Prostate gland (tissue), 2 donors: ENCODE measurements around the gene MPPED2. TPM values are rescaled to one million over a fixed set of nuclear protein-coding genes. Genes with fewer than 3 reads are reported as not detected.

Source experiments
- DNase-seq: peaks from one replicate; pipeline ENCODE4 v3.0.0-alpha.2; 2019; ENCODE audit warnings: low spot score
- H3K27ac ChIP-seq, 2 donors: fragments of 200-600 bp; sonication (generic); 2 replicates each; pipeline ENCODE4 v1.5.1; 2017 to 2019
- H3K27me3 ChIP-seq: fragments of 200-600 bp; sonication (generic); replicated peaks from 2 replicates; pipeline ENCODE4 v1.5.1; 2019; ENCODE audit not compliant: insufficient read depth
- H3K36me3 ChIP-seq, 2 donors: fragments of 200-600 bp; sonication (generic); 1 replicate in 1 of 2; 2 replicates in 1 of 2; pipeline versions ENCODE4 v1.5.1 to v1.8.1; 2017 to 2019
- H3K4me1 ChIP-seq: fragments of 200-600 bp; sonication (generic); replicated peaks from 2 replicates; pipeline ENCODE4 v1.5.1; 2019
- H3K4me3 ChIP-seq, 2 donors: fragments of 200-600 bp; sonication (generic); 2 replicates each; pipeline ENCODE4 v1.5.1; 2017 to 2019
- H3K9me3 ChIP-seq: fragments of 200-600 bp; sonication (generic); 2 replicates; pipeline ENCODE4 v1.5.1; 2017
- POLR2A ChIP-seq: fragments of 450-650 bp; IDR thresholded peaks from one replicate; pipeline ENCODE4 v1.6.1; 2016; ENCODE audit warnings: antibody characterized with exemption, mild to moderate bottlenecking
- POLR2AphosphoS5 ChIP-seq: sonication (generic); formaldehyde crosslinking; IDR thresholded peaks from one replicate; pipeline ENCODE4 v1.6.1; 2017; ENCODE audit warnings: antibody characterized with exemption
- WGBS: methylation state at CpG from one replicate; pipeline ENCODE4 v1.1.5; 2018; 5-methylcytosine and 5-hydroxymethylcytosine counted together
- intact Hi-C: fragments of 100-400 bp; cut with DNase I; formaldehyde crosslinking; loops from one replicate; pipeline ENCODE4 v1.14.2; 2022
- total RNA-seq, 2 donors: library from RNA; depleted of rRNA; stranded (reverse); fragments of >200 nt; gene quantifications; one replicate each; pipeline ENCODE4 v1.1.0, GENCODE V29; 2016
- TF ChIP-seq, protein P1 (sequence below), 4 experiments: fragments of 200-600 bp in 2 of 4; fragments of 450-650 bp in 2 of 4; sonication (generic) in 2 of 4; IDR thresholded peaks; 1 replicate in 3 of 4; 2 replicates in 1 of 4; pipeline ENCODE4 v1.5.1; 2016 to 2019; ENCODE audit warnings: antibody characterized with exemption in 4 of 4, mild to moderate bottlenecking in 2 of 4, moderate library complexity in 2 of 4

MPPED2 gene
- total RNA-seq, 2 donors from 2014 or later = 28.4 to 34.9 TPM

GRCh38 chr11:30580573-30580972 is 5.6 kb downstream of the MPPED2 start:
- no peaks in the 10 kb centered on the region for H3K4me1 ChIP-seq
- no peak for DNase-seq
- no peak overlapping the region for H3K4me3 ChIP-seq
- TF ChIP-seq, protein P1, sequence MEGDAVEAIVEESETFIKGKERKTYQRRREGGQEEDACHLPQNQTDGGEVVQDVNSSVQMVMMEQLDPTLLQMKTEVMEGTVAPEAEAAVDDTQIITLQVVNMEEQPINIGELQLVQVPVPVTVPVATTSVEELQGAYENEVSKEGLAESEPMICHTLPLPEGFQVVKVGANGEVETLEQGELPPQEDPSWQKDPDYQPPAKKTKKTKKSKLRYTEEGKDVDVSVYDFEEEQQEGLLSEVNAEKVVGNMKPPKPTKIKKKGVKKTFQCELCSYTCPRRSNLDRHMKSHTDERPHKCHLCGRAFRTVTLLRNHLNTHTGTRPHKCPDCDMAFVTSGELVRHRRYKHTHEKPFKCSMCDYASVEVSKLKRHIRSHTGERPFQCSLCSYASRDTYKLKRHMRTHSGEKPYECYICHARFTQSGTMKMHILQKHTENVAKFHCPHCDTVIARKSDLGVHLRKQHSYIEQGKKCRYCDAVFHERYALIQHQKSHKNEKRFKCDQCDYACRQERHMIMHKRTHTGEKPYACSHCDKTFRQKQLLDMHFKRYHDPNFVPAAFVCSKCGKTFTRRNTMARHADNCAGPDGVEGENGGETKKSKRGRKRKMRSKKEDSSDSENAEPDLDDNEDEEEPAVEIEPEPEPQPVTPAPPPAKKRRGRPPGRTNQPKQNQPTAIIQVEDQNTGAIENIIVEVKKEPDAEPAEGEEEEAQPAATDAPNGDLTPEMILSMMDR (IDR thresholded peaks at IDR 0.05) = no peak
- TF ChIP-seq POLR2A = no peak
- no peak for TF ChIP-seq POLR2AphosphoS5
- no peak overlapping the region for H3K27ac ChIP-seq
- no peaks in the 10 kb centered on the region for H3K9me3 ChIP-seq
- no peaks in the 10 kb centered on the region for H3K27me3 ChIP-seq
- intact Hi-C loops = loop anchor here (10.0 kb wide), 2 partner anchors 96 to 226 kb away; no protein-coding TSS in a partner anchor
- 88% methylated on average over 4 of the region's 4 CpGs for WGBS
- no peaks in the 10 kb centered on the region for H3K36me3 ChIP-seq

- no peaks in the 10 kb centered on the region for H3K27me3 ChIP-seq
- TF ChIP-seq POLR2A (no peak), POLR2AphosphoS5 (no peak)
- TF ChIP-seq, protein P1 (IDR thresholded peaks at IDR 0.05) = no peak
- intact Hi-C loops = loop anchor here (10.0 kb wide), 2 partner anchors 95 to 225 kb away; no protein-coding TSS in a partner anchor
- no peak overlapping the region for H3K4me3 ChIP-seq
- no peak overlapping the region for H3K27ac ChIP-seq
- no peak for DNase-seq
- WGBS = 79% methylated on average over 3 of the region's 3 CpGs
- no peaks in the 10 kb centered on the region for H3K9me3 ChIP-seq
- no peaks in the 10 kb centered on the region for H3K36me3 ChIP-seq
- no peaks in the 10 kb centered on the region for H3K4me1 ChIP-seq
Measured at GRCh38 chr11:30579415-30580175, 6.6 kb downstream of the MPPED2 start.

- WGBS = 100% methylated on average over 1 of the region's 1 CpG
- H3K27me3 ChIP-seq = no peaks in the 10 kb centered on the region
Measured at GRCh38 chr11:30578406-30578805, 7.7 kb downstream of the MPPED2 start.

DNA sequence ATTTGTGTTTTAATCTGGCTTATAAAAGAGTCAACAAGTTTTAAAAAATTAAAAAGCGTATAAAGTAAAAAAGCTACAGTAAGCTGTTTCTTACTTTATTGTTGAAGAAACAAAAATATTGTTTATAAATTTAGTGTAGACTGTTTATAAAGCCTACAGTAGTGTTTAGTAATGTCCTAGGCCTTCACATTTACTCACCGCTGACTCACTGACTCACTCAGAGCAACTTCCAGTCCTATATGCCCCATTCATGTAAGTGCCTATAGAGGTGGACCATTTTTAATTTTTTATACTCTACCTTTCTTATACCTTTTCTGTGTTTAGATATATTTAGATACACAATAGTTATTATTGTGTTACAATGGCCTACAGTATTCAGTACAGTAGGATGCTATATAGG is 12.2 kb downstream of the MPPED2 start:
- no peak for DNase-seq
- whole genome bisulfite sequencing = 95% methylated on average over 2 of the region's 2 CpGs
- no peaks in the 10 kb centered on the region for H3K27me3 ChIP-seq
- H3K27ac ChIP-seq = no peak overlapping the region
- intact Hi-C loops = no loop called here
- TF ChIP-seq POLR2AphosphoS5 (no peak), POLR2A (no peak)
- TF ChIP-seq, protein P1 (IDR thresholded peaks at IDR 0.05) = no peak
- no peak overlapping the region for H3K4me3 ChIP-seq
- H3K4me1 ChIP-seq = no peaks in the 10 kb centered on the region
- H3K36me3 ChIP-seq = no peaks in the 10 kb centered on the region
- H3K9me3 ChIP-seq = no peaks in the 10 kb centered on the region

More at GRCh38 chr11:30578406-30578805, 7.7 kb downstream of the MPPED2 start:
- H3K4me3 ChIP-seq = no peak overlapping the region
- no peaks in the 10 kb centered on the region for H3K4me1 ChIP-seq
- DNase-seq = no peak
- intact Hi-C loops = no loop called here
- TF ChIP-seq, protein P1 (IDR thresholded peaks at IDR 0.05) = no peak
- TF ChIP-seq POLR2AphosphoS5 (no peak), POLR2A (no peak)
- H3K9me3 ChIP-seq = no peaks in the 10 kb centered on the region
- H3K36me3 ChIP-seq = no peaks in the 10 kb centered on the region
- H3K27ac ChIP-seq = no peak overlapping the region

DNA sequence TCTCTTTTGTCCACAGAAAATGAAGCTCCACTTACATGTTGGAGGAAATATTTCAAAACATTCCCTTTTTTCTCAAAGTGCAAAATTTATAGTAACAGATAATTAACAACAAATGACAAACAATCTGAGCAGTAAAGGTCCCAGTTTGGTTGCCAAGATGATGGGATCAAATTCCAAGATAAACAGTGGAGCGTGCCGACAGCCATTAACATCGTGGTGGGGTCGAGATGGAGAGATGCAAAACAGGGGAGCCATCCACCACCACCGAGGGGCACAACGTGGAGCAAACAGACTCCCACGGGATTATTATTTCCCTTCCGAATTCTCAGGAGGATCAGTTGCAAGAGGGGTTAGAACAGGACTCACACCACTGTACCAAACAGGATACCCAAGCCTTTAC is 17.2 kb downstream of the MPPED2 start:
- Histone ChIP-seq H3K4me1 (no peaks in the 10 kb centered on the region), H3K4me3 (no peak overlapping the region), H3K9me3 (no peaks in the 10 kb centered on the region), H3K27ac (no peak overlapping the region), H3K36me3 (no peaks in the 10 kb centered on the region), H3K27me3 (no peaks in the 10 kb centered on the region)
- 48% methylated on average over 8 of the region's 8 CpGs for WGBS
- TF ChIP-seq, protein P1 (IDR thresholded peaks at IDR 0.05) = no peak
- TF ChIP-seq POLR2A (no peak), POLR2AphosphoS5 (no peak)
- no peak for DNase-seq
- intact Hi-C loops = no loop called here
